Endodermal cell (in vitro differentiated cells): ENCODE data around the gene FAM174C. TPM values are rescaled to one million over a fixed set of nuclear protein-coding genes. Genes with fewer than 3 reads are reported as not detected.

Experiments used
- DNase-seq: peaks from one replicate; pipeline ENCODE4 v3.0.0-alpha.2; 2017
- H3K27ac ChIP-seq: 2 replicates; pipeline ENCODE4 v1.5.1; 2013; ENCODE audit warnings: mild to moderate bottlenecking, low read depth, low read length, moderate library complexity
- H3K27me3 ChIP-seq: 2 replicates; pipeline ENCODE4 v1.6.1; 2013; ENCODE audit warnings: mild to moderate bottlenecking, low read length, moderate library complexity; ENCODE audit not compliant: insufficient read depth, control insufficient read depth, poor library complexity, severe bottlenecking
- H3K36me3 ChIP-seq: 2 replicates; pipeline ENCODE4 v1.7.0; 2013; ENCODE audit warnings: mild to moderate bottlenecking, low read length, moderate library complexity; ENCODE audit not compliant: control insufficient read depth, insufficient read depth
- H3K4me1 ChIP-seq: one replicate; pipeline ENCODE4 v1.7.0; 2013; ENCODE audit warnings: low read length; ENCODE audit not compliant: control insufficient read depth, insufficient read depth
- H3K4me3 ChIP-seq: 2 replicates; pipeline ENCODE4 v1.5.1; 2013; ENCODE audit warnings: mild to moderate bottlenecking, low read length, moderate library complexity
- H3K9ac ChIP-seq: 2 replicates; pipeline ENCODE4 v1.6.1; 2013; ENCODE audit warnings: mild to moderate bottlenecking, low read length, moderate library complexity; ENCODE audit not compliant: poor library complexity, severe bottlenecking; ENCODE audit errors: extremely low read depth
- H3K9me3 ChIP-seq: 2 replicates; pipeline ENCODE4 v1.6.1; 2013; ENCODE audit warnings: mild to moderate bottlenecking, low read length, moderate library complexity; ENCODE audit not compliant: control insufficient read depth
- H3K27ac Mint-ChIP-seq: 2 replicates; pipeline ENCODE4 v1.8.0; 2020; ENCODE audit warnings: mixed read lengths
- H3K27me3 Mint-ChIP-seq: 2 replicates; pipeline ENCODE4 v1.8.0; 2021; ENCODE audit warnings: mild to moderate bottlenecking, mixed read lengths; ENCODE audit not compliant: insufficient read depth
- H3K36me3 Mint-ChIP-seq: 2 replicates; pipeline ENCODE4 v1.8.0; 2020; ENCODE audit warnings: low read depth, mixed read lengths
- H3K4me1 Mint-ChIP-seq: 2 replicates; pipeline ENCODE4 v1.8.0; 2020; ENCODE audit warnings: mixed read lengths
- H3K4me3 Mint-ChIP-seq: 2 replicates; pipeline ENCODE4 v1.8.0; 2020; ENCODE audit warnings: mild to moderate bottlenecking, moderate library complexity, mixed read lengths
- H3K9me3 Mint-ChIP-seq: 2 replicates; pipeline ENCODE4 v1.8.0; 2020; ENCODE audit warnings: mild to moderate bottlenecking, mixed read lengths
- WGBS, 2 experiments: methylation state at CpG; one replicate each; pipeline versions ENCODE4 v1.1.5 to v1.1.7; 2013; ENCODE audit warnings: missing lambda C conversion rate in 2 of 2, mixed read lengths in 1 of 2; ENCODE audit not compliant: insufficient coverage in 1 of 2, insufficient read length in 1 of 2; 5-methylcytosine and 5-hydroxymethylcytosine counted together
- total RNA-seq, 2 donors: library from RNA; stranded (reverse); fragmentation: NEBNext Ultra II Directional in 1 of 2; extraction: Animal tissue kit (Norgen Biotek cat#: 25700) in 1 of 2; gene quantifications; 2 replicates in 1 of 2; 3 replicates in 1 of 2; pipeline ENCODE4 v1.2.1, GENCODE V29; 2021
- TF ChIP-seq, protein P1 (sequence below): fragments of 200-600 bp; sonication (generic); conservative IDR thresholded peaks from 2 replicates; pipeline ENCODE4 v1.5.0; 2021; ENCODE audit warnings: antibody characterized with exemption, mild to moderate bottlenecking

The FAM174C gene
- total RNA-seq, 2 donors from 2014 or later = 45.1 to 46.0 TPM

DNA sequence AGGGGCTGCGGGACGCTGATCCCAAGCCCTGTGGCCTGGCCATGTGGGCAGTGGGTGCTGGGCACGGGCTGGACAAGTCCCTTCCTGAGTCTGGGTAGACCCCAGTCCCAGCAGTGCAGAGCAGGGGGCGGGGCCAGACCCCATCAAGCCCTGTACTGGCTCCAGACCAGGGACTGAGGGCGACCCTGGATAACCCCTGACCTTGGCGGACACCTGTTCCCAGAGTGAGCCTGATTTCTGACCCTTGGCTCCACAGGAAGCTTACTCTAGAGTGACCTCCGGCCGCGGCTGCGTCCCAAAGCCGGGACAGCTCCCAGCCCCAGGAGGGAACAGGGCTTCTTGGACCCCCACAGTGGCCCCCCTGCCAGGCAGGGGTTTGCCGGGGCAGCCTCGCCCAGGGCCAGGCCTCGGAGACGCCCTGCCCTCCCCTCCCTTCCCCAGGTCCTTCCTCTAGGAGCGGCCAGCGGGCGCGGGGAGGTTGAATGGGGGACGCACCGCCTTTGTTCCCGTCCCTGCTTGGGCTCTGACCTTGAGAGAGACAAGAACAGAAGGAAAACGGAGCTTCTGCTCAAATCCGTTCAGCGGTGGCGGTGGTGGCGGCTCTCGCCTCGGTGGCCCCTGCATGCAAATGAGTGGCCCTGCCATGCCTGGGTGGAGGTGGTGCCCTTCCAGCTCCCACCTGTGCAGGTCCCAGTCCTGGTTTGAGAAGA is 8.0 kb downstream of the FAM174C start:
- Mint-ChIP-seq H3K4me3 (no peak overlapping the region), H3K27ac (no peak overlapping the region), H3K27me3 (peaks cover 5% of the 10 kb centered on the region), H3K36me3 (peaks cover 13% of the 10 kb centered on the region), H3K4me1 (peaks cover 10% of the 10 kb centered on the region), H3K9me3 (no peaks in the 10 kb centered on the region)
- no peaks in the 10 kb centered on the region for H3K9me3 ChIP-seq
- no peak overlapping the region for H3K27ac ChIP-seq
- TF ChIP-seq, protein P1, sequence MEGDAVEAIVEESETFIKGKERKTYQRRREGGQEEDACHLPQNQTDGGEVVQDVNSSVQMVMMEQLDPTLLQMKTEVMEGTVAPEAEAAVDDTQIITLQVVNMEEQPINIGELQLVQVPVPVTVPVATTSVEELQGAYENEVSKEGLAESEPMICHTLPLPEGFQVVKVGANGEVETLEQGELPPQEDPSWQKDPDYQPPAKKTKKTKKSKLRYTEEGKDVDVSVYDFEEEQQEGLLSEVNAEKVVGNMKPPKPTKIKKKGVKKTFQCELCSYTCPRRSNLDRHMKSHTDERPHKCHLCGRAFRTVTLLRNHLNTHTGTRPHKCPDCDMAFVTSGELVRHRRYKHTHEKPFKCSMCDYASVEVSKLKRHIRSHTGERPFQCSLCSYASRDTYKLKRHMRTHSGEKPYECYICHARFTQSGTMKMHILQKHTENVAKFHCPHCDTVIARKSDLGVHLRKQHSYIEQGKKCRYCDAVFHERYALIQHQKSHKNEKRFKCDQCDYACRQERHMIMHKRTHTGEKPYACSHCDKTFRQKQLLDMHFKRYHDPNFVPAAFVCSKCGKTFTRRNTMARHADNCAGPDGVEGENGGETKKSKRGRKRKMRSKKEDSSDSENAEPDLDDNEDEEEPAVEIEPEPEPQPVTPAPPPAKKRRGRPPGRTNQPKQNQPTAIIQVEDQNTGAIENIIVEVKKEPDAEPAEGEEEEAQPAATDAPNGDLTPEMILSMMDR = no peak
- peaks cover 15% of the 10 kb centered on the region for H3K4me1 ChIP-seq
- no peaks in the 10 kb centered on the region for H3K27me3 ChIP-seq
- H3K9ac ChIP-seq = no peak overlapping the region
- no peak overlapping the region for H3K4me3 ChIP-seq
- 87 to 90% methylated on average over 21 to 29 of the region's 29 CpGs for WGBS, 2 experiments
- no peak for DNase-seq
- peaks cover 9% of the 10 kb centered on the region for H3K36me3 ChIP-seq

DNA sequence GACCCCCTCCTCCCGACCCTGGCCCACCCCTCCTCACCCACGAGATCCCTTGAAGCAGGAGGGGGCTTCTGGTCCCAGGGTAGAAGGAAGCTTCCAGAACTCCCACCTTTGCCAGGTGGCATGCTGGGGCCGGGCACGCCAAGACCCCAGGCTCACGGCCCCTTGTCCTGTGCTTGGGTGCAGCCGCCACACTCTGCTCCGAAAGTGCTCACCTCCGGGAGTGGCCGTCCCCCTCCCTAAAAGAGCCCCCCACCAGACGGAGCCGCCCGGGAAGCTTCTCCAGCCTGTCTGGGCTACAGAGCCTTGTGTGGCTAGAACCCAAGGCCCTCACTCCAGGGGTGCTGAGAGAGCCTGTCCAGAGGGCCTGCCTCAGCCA is 8.6 kb downstream of the FAM174C start:
- Mint-ChIP-seq H3K27ac (no peak overlapping the region), H3K27me3 (peaks cover 5% of the 10 kb centered on the region), H3K36me3 (peaks cover 10% of the 10 kb centered on the region), H3K9me3 (no peaks in the 10 kb centered on the region), H3K4me3 (peak overlapping the region; percentile 62), H3K4me1 (peaks cover 10% of the 10 kb centered on the region)
- Histone ChIP-seq H3K9me3 (no peaks in the 10 kb centered on the region), H3K36me3 (peaks cover 9% of the 10 kb centered on the region), H3K4me3 (no peak overlapping the region), H3K27me3 (no peaks in the 10 kb centered on the region), H3K9ac (no peak overlapping the region), H3K27ac (no peak overlapping the region), H3K4me1 (peaks cover 15% of the 10 kb centered on the region)
- TF ChIP-seq, protein P1 = no peak
- no peak for DNase-seq
- WGBS, 2 experiments = 93 to 100% methylated on average over 6 to 12 of the region's 12 CpGs

DNA sequence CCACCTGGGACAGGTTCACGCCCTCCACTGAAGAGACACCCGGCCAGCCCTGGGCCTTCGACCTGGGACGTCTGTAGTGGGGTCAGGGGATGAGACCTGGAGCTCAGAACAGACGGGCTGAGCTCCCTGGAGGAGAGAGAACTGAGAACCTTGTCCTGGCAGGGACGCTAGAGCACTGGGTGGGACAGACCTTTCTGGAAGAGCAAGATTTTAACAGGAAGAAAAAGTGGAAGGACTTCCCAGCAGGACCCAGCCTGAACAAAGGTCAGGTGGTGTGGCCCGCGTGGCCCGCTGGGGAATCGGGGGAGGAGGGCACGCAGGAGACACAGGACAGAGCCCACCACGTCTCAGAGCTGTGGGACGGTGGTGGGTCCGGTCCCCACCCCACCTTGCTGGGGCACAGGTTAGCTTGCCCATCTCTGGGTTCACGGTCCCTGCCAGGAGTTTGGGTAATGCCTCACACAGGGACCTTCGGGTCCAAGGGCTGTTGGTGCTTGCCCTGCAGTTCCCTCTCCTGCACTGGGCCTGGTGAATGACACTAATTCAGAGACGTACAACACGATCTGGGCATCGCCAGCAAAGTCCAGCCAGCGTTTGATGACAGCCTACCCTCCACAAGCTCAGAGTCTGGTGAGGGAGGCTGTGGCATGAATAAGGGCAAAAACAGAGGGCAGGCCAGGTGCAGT is 9.1 kb downstream of the FAM174C start:
- no peak overlapping the region for H3K27ac Mint-ChIP-seq
- Histone ChIP-seq H3K27ac (no peak overlapping the region), H3K9me3 (no peaks in the 10 kb centered on the region), H3K36me3 (peaks cover 5% of the 10 kb centered on the region), H3K4me1 (peaks cover 15% of the 10 kb centered on the region), H3K27me3 (no peaks in the 10 kb centered on the region), H3K9ac (no peak overlapping the region), H3K4me3 (no peak overlapping the region)
- WGBS, 2 experiments = 89 to 91% methylated on average over 9 to 20 of the region's 20 CpGs
- H3K27me3 Mint-ChIP-seq = peaks cover 5% of the 10 kb centered on the region
- H3K4me3 Mint-ChIP-seq = peak overlapping the region; percentile 62
- DNase-seq = no peak
- peaks cover 10% of the 10 kb centered on the region for H3K4me1 Mint-ChIP-seq
- peaks cover 5% of the 10 kb centered on the region for H3K36me3 Mint-ChIP-seq
- TF ChIP-seq, protein P1 = no peak
- no peaks in the 10 kb centered on the region for H3K9me3 Mint-ChIP-seq
